Subcutaneous adipose tissue (tissue), 4 donors: Measurements from ENCODE around the gene CACNA2D2. TPM values are rescaled to one million over a fixed set of nuclear protein-coding genes. Genes with fewer than 3 reads are reported as not detected.

Source experiments
- total RNA-seq, 4 donors: library from RNA; depleted of rRNA; stranded (reverse); fragments of >200 nt; gene quantifications; one replicate each; pipeline ENCODE4 v1.1.0, GENCODE V29; 2016
- TF ChIP-seq, protein P1 (sequence below): fragments of 450-650 bp; IDR thresholded peaks from one replicate; pipeline ENCODE4 v1.5.1; 2016; ENCODE audit warnings: low read depth, mild to moderate bottlenecking, control low read depth, antibody characterized with exemption, moderate library complexity

Gene CACNA2D2
- total RNA-seq, 4 donors from 2014 or later, result 0.65 to 1.7 (median 0.66) TPM; not detected in 1

GRCh38 chr3:50493086-50493485, 10.3 kb downstream of the CACNA2D2 start:
- TF ChIP-seq, protein P1, sequence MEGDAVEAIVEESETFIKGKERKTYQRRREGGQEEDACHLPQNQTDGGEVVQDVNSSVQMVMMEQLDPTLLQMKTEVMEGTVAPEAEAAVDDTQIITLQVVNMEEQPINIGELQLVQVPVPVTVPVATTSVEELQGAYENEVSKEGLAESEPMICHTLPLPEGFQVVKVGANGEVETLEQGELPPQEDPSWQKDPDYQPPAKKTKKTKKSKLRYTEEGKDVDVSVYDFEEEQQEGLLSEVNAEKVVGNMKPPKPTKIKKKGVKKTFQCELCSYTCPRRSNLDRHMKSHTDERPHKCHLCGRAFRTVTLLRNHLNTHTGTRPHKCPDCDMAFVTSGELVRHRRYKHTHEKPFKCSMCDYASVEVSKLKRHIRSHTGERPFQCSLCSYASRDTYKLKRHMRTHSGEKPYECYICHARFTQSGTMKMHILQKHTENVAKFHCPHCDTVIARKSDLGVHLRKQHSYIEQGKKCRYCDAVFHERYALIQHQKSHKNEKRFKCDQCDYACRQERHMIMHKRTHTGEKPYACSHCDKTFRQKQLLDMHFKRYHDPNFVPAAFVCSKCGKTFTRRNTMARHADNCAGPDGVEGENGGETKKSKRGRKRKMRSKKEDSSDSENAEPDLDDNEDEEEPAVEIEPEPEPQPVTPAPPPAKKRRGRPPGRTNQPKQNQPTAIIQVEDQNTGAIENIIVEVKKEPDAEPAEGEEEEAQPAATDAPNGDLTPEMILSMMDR, result no peak

DNA sequence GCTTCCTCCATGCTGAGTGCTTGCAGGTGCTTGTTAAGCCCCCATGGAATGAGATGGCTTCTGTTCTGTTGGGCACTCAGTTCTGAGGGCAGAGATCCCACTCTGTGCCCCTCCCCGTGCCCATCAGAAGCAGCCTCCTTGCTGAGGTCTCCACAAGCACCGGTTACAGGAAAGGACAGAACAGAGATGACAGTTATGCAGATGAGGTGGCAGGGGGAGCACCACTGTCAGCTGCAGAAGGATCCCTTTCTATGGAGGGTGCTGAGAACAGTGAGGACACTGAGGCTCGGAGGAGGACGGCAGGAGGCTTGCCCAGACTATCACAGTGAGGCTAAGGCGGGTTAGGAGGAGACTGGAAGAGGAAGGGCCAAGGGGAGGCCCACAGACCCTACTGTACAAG, 12.4 kb downstream of the CACNA2D2 start:
- TF ChIP-seq, protein P1, result no peak

- TF ChIP-seq, protein P1, result no peak
These were observed 13.0 kb downstream of the CACNA2D2 start for GRCh38 chr3:50490424-50490823.

DNA sequence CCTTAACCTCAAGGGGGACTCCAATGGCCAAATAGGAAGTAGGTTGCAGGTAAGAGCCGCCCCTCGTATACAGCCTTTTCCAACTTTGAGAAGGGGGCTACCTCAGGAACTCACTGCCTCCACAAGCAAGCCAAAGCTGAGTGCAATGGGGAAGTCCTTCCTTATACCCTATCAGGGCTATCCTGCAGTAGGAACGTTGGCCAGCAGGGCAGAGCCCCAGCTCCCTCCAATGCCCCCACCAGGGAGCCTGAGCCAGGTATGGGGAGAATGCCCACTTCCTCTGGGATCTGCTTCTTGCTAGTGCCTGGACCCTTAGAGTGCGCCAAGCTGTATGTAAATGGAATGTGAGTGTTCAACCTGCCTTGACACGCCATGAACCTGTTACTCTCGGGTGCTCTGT, 16.3 kb downstream of the CACNA2D2 start:
- TF ChIP-seq, protein P1, result no peak

- TF ChIP-seq, protein P1, result no peak
These were observed 17.1 kb downstream of the CACNA2D2 start for GRCh38 chr3:50486219-50486888.

- TF ChIP-seq, protein P1, result no peak
These were observed 18.7 kb downstream of the CACNA2D2 start for GRCh38 chr3:50484722-50485121.

- TF ChIP-seq, protein P1, result no peak
These were observed 20.1 kb downstream of the CACNA2D2 start for GRCh38 chr3:50483374-50483773.
